NCI-H2081 (cell line): ENCODE data around the gene NFYC.

ENCODE experiments used
- DNase-seq, 2 experiments: peaks; one replicate each; lab custom pipeline; 2025; lab: John Stamatoyannopoulos, UW

The NFYC gene

DNA sequence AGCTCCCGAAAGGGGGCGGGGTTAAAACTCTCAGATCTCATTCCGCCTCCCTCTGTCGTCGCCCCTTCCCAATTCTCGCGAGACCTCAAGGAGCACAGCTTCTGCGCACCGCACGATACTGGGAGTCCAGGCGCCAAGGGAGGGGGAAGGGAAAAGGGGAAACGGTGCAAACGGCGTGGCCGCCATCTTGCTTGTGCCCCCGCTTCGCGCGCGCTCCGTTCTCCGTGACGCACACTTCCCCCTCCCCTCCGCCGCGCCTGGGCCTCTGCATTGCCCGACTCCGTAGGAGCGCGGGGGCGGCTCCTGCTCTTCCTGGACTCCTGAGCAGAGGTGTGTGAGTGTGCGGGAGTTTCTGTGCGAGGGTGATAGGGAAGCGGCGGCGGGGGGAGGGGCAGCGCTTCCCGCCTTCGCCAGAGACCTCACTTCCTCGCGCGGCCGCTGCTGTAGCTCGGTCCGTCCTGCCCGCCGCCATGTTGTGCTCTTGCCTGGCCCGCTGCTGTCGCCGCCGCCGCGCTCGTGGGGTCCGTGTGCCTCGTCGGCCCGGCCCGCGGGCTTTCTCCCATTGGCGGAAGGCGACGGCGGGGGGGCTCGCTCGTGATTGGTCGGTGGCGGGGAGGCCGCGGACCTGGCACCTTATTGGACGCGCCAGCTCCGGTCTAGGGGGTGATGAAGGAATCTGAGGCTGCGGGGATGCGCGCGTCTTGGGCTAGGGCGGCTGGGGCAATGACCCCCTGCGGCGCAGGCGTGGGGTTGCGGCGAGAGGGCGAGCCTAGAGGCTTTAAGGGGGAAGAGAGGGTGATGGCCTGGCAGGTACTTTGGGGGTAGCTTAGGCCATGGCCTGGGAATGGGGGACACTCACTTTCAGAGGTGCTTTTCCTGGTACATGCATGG is at the start of gene NFYC:
TSS of gene NFYC (plus strand) at position 167 of the 891 bp plus-strand sequence. CDS start 47,140 bp downstream, outside the sequence.
- DNase-seq = peak; percentile 100

DNA sequence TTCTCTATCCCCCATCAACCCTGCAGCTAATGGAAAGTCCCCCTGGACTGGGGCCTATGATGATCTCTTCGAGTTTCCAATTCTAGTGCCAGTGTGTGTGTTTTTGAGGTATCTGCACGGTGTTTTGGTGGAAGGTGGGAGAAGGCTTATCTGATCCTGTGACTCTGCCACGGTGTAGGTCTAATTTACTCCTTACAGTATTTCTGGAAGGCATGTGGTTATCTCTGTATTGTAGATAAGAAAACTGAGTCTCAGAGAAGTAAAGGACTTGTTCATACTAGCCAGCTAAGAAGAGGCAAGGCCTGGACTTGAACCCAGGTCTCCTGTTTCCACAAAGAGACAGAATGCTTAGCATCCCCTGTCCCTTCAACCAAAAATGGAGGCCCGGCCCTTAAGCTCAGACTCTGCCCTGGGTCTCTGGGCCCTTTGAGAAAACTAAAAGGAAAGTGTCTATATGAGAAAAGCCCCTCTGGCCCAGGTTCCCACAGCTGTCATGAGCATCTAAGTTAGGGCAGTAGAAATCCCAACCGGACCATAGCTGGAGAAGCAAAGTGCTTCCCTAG is 46.3 kb upstream of the NFYC start:
- DNase-seq = no peak

DNA sequence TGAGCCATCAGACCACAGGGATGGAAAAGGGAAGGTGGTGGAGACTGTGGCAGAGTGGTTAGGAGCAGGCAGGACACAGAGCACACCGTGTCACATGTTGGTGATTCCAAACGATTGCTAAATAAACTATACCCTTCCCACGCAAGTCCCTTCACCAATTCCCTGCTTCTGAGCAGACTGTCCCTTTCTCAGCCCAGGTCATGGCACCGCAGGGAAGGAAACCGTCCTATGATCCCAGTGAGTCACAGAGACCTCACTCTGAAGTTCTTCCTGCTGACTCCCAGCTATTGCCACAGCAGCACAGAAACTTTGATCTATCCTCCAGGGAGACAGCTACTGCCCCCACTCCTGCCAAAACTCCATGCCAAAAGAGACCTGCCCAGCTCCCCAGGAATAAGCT is 45.2 kb upstream of the NFYC start:
- no peak for DNase-seq

DNA sequence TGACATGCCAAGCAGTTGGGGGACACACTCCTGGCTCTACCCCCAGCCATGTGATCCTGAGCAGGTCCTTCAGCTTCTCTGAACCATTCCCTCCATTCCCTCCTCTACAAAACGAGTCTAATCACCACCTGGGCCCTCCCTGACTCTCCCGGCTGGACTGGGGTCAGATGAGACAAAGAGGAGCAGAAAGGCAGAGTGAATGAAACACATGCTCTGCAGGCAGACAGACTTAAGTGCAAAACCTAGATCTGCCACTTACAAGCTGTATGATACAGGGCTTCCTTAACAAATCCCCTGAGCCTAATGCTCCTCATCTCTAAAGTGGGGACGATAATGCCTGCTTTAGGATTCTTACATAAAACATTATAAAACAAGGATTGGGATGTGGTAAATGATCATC is 43.3 kb upstream of the NFYC start:
- no peak for DNase-seq

DNA sequence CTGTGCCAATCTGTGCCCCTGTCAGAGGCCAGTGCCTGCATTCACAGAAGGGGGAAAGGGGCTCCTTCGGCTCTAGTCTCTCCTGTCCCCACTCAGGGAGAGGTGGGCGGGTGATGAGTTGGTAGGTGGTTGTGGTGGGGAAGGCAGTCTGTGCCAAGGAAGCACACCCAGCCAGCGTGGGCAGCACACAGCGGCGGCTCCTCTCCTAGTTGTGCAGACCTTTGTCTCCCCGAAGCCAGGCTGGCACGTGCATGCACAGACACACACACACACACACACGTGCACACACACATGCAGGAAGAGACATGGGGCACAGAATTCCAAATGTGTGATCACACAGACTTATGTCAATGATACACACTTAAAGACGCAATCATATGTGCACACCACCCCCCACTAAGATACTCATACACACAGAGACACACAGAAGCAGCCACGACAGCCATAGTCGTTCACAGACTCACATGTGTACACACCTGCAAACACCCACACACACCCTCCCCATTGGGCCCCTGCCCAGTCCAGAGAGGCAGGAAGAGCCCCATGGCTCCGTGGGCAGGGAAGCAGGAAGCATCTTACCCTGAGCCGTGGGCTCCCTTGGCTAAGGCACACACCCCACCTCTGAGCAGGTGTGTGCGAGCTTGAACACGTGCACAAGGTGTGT is 42.4 kb upstream of the NFYC start:
- peak; percentile 53 to 72 for DNase-seq

DNA sequence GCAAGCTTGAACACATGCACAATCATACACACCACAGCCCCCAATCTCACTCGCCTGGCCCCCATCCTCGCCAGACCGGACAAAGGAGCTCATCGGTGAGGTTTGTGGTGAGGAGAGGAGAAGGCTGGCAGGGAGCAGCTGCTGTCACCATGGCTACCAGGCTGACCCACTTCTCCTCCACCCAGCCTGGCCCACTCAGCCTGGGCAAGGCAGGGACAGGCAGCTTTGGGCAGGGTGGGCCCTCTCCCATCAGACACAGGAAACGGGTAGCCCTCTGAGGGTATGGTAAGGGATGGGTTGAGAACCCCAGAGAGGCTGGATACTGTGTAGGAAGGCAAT is 41.9 kb upstream of the NFYC start:
- DNase-seq = no peak

DNA sequence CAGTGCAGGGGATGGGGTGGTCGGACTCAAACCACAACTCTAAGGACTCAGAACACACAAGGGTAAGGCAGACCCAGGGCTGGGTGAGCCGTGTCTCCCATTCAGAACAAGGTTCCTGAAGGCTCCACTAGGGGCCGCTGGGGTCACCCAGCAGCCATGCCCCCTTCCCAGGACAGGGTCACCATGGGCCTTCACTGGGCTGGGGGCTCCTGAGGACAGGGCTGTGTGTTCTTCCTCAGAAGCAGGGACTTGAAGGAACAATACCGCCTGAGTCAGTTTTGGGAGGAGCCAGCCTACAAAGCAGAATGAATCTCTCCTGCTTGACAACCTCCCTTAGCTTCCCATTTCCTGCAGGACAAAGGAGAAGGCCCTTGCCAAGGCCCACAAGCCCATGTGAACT is 41.4 kb upstream of the NFYC start:
- no peak for DNase-seq

DNA sequence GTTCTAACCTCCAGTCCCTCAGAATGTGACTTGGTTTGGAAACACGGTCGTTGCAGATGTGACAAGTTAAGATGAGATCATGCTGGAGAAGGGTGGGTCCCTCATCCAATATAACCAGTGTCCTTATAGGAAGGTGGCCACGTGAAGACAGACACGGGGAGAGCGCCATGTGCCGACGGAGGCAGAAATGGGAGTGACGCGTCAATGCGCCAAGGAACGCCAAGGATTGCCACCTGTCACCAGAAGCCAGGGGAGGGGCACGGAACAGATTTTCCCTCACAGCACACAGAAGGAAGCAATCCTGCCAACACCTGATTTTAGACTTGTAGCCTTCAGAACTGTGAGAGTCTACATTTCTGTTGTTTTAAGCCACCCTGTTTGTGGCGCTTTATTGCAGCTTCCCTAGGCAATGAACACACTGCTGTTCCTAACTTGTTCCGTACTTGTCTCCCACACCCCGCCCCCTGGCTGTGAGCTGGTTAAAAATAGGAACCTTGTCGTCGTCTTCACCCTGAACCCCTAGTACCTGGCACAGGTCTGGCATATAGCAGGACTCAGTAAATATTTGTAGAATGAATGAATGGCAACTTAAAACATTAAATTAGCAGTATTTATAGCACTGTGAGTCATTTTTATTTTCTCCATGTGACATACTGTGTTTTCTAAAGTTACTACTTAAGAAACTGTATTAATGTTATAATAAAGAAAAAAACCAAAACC is 40.2 kb upstream of the NFYC start:
- DNase-seq = peak in 1 of 2 experiments; percentile 42

DNA sequence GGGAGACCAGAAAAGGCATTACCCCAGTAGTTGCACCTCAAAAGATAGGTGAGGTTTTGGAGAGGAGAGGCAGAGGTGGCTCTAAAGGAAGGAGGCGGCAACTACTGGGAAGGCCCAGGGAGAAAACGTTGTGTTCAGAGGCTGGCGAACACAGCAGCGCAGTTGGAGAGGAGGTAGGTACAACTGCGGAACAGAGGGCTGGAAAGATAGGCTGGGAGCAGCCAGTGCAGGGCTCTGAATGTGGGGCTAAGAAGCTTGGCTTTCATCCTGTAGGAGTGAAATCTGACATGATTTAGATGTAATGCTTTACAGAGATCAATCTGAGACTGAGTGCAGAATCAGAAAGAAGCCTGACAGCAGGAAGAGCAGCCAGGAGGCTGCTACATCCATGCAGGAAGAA is 39.0 kb upstream of the NFYC start:
- DNase-seq = no peak

DNA sequence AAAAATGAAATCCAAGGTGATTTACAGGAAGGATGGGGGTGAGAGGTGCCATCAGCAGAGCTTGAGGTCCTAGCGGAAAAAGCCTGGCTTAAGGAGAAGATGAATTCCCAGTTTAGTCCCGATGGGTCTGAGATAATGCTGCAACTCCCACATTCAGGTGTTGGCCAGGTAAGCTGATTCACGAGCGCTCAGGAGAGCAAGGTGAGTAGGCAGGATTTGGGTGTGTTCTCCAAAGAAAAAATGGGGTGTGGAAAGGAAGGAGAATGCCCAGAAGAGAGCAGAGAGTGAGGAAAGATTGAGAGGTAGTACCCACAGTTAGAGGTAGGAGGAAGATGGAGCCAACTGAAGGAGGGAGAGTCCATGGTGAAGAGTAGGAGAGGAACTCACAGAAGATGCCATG is 38.5 kb upstream of the NFYC start:
- no peak for DNase-seq

DNA sequence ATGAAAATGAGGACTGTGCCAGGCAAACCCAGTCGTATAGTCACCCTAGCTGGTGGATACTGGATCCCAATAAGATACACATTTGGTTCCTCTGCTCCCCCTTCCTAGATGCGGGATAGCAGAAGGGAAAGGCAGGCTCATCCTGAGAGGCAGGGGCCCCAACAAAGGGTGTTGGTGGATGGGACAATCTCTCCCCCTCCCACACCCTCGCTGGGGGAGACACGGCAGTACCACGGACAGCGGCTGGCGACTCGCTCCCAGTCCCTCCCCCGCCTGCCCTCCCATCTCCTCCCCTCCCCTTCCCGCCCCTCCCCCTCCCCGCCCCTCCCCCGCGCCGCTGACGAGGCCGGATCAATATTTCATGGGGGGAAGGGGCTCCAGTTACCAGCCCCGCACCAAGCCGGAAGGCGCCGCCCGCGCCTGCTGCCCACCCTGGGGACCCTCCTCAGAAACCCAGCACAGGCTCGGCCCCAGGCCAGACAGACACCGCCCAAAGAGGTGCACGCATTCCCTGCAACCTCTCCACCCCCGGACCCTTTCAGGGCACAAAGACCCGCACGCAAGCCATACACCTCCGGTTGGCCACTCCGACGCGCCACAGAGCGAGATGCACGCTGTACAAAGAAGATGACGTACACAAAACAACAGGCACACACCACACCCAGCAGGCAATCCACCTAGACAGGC is 37.5 kb upstream of the NFYC start:
- no peak for DNase-seq

DNA sequence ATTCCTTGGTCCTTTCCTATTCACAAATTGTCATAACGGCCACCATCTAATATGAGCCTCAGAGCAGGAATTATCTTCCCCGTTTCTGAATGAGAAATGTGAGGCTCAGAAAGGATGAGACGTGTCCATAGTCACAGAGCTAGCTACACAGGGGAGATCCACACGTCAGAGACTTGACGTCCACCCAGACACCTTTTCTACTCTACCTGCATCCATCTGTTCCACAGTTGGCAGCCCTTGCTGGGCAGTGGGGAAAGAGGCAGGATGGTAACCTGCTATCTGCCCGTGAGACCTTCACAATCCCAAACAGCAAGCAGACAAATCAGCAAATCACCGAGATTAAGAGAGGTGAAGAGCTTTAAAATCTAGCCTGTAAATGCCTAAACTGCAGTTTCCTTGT is 34.5 kb upstream of the NFYC start:
- no peak for DNase-seq

DNA sequence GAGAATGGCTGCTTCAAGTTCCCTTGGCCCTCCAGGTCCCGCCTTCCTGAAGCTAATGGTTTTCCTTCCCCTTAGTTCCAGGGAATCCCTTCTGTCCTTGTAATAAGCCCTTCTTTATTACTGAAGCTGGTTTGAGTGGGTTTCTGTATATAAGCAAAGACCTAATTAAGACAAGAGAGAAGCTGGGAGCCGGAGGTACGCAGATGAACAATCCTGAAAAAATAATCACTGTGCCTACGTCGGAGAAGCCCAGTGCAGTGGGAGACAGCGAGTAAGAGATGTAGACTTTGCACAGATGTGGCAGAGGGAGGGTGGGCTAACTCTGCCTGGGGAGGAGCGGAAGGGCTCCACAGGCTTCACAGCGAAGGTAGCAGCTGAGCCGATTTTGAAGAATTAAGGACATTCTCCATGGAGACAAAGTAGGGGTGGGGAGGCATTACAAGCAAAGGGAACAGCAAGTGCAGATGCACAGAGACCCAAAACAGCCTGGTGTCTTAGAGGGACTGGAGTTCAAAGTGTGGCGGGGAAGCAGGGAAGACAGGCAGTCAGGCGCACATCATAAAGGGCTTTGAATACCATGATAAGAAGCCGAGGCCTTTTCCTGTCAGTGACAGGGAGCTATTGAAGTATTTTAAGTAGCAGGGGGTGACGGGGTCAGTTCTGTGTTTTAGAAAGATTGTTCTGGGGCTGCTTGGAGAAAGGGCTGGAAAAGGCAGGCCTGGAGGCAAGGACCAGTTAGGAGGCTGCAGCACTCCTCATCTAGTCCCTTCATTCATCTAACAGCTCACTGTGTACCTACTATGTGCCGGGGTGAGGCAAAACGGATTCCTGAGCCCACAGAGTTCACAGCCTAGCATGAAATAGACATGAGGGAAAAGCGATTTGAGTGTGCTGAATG is 32.5 kb upstream of the NFYC start:
- no peak for DNase-seq

DNA sequence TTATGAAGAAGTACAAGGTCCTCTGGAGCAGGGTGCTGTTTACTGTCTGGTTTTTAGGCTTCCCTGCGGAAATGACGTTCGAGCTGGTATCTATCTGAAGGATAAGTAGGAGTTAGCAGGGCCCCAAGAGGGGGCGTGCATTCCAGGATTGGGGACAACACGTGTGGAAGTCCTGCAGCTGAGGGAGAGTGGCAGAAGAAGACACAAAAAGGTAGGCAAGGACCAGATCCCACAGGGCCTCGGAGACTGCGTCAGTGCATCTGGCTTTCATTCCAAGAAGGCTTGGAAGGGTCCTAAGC is 31.9 kb upstream of the NFYC start:
- no peak for DNase-seq

DNA sequence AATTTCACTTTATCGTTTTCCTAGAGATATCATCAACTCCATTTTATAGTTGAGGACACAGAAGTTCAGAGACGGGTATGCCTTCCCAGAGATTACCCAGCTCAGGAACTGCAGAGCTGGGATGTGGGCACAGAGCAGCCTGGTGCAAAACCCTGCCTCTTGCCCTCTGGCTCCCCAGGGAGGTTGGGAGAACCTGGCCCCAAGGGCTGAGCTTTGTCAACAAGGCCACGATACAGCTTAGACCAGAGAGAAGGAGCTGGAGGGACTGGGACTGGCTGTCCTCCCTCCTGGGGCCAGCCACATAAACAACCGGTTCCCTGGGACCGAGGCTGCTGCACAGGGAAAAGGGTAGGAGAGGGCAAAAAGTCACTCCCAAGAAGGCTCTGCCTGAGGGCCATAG is 29.8 kb upstream of the NFYC start:
- DNase-seq = no peak

DNA sequence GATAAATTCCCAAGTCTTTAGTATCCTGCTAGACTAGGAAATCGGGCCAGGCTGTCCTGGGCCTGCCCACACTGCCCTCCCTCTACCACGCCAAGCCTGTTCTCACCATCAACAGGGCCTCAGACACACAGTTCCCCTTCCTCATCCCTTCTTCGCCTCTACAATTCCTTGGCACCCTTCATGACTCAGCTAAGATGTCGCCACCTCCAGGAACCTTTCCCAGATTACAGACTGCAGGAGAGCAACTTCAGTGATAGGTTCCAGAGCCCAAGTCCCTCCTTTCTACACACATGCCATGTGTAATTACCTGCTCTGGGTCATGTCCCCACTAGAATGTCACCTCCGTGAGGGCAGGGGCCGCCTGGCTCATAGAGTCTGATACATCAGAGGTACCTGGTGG is 29.4 kb upstream of the NFYC start:
- no peak for DNase-seq

DNA sequence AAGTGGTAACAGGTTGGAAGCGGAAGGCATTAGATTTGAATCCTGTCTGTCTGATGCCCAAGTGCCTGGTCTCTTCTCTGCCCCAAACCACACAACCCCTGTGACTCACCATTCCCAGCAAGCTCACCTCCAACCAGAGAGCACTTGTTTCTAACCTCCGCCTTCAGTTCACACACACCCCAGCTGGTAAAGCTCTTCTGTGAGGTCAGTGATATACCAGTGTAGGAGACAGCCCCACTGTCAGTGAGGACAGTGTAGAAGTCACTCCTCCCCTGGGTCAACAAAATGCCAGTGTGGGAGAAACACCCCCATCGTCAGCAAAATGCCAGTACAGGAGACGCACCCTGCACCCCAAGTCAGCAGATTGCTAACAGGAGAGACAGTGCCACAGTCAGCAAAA is 28.6 kb upstream of the NFYC start:
- no peak for DNase-seq

DNA sequence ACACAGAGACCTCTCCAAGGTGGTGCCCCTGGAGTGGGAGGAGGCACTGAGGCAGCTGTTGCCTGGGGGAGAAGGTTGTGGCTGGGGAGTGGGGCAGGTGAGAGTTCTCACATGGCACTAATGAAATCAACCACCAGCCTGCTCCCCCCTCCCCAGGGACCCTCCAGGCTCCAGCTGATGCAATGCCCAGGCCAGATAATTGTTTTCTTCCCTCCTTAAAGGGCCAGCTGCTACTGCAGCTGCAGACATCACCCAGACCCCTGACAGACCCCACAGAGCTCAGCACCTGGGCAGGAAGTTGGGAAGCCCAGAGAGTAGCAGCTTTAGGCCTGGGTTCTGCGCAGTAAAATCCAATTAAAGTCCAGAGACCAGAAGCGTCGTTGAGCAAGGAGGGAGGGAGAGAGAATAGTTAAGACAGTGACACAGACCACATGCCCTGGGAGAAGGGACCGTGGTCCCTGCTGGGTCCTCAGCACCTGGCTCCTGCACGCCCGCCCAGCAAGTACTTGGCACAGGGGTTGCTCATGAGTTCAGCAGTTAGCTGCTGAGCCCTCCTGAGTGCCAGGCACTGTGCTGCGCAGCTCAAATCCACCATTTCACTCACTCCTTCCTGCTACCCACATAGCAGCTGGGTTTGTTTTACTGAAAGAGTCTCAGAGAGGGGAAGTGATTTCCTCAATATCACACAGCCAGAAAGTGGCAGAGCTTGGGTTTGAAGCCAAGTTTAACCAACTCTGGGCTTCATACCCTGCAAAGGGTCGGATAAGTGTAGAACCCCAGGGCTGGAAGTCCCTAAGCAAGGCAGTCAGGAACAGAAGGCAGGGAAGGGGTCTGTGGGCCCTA is 28.0 kb upstream of the NFYC start:
- peak; percentile 52 to 59 for DNase-seq

DNA sequence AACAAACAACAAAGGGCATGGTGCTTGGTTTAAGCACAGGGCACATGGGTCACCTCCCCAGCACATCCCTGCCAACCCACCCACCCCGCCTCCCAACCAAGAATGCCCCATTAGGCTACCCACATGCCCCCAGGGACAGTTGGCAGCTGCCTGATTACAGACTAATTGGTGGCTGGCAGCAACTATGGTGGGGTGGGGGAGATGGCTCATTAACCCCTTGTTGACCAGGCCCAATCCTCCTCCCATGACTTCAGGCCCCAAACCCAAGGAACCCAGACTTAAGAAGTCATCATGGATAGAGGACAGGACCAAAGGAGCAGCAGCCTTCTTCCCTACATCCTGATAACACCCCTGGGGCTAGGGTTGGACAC is 27.4 kb upstream of the NFYC start:
- peak; percentile 24 to 72 for DNase-seq

DNA sequence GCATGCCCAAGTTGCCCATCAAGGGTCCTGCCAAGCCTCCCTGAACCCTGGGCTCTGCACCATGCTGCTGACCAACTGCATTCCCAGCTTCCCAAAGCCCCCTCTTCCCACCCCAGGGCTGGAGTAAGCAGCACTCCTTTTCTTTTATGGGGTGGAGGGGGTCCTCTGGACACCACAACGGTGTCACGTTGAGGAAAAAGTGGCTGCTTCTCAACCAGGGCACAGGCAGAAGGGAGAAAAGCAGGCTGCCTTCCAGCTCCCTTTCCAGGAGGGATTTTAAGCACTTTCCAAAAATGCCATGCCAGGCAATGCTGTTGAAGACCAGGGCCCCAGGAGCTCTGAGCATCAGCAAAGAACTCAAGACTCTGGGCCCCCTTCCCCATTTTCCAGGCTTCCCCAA is 26.7 kb upstream of the NFYC start:
- no peak for DNase-seq
